Activated T-cell treated with anti-CD3 and anti-CD28 coated beads for 24 hours (primary cell): ENCODE measurements around the gene PPP1R36.
"Not testable (repeated sequence)": the region's sequence is repeated elsewhere in the genome, so short reads cannot be mapped to it uniquely, and the experiment has no call there.

Experiments
- DNase-seq: peaks from one replicate; pipeline ENCODE4 v3.0.0-alpha.2; 2020; ENCODE audit warnings: low read depth

Gene PPP1R36

GRCh38 chr14:64612021-64612380, 62.2 kb downstream of the PPP1R36 start:
- DNase-seq, result no peak

DNA sequence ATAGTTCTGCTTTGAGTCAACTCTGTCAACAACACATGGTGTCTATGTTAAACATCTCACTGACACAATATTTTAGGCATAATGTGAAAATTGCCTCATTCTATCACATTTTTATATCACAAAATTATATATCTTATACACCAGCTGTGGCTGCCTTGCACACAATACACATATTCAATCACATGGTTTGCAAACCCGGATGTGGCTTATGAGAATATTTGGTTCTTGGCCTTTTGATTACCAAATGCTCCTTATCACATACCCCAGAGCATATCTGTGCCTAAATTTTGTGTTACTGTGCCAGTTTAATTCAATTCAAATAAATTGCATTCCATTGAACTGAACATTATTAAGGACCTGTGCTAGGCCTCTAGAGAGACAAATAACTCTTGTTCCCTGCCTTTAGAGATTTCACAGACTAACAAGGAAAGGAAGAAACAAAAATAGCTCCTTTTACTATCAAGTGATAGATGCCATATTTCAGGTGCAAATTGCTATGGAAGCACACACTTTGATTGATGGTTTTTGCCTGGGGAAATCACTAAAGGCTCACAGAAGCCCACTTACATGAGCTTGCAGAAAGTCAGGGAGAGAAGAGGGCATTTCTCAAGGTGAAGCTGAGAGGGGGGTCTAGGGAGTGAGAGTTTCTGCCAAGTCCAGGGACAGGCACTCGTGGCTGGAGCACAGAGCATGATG, 63.4 kb downstream of the PPP1R36 start:
- DNase-seq, result no peak

DNA sequence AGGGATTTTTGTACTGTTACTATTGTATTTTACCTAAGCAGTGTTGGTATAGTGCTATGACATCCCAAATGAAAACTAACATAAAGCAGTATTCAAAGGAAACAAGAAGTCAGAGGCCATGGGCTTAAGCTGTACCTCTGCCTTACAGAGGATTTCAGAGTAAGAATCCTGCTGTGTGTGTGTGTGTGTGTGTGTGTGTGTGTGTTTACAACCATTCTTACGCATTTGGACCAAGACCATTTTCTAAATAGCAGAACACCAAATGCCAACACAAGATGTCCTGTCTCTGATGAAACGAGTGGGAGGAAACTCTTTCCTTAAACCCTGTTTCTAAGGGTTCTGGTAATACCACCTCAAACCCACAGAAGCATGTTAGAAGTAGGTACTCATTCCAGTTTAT, 64.4 kb downstream of the PPP1R36 start:
- DNase-seq, result no peak

DNA sequence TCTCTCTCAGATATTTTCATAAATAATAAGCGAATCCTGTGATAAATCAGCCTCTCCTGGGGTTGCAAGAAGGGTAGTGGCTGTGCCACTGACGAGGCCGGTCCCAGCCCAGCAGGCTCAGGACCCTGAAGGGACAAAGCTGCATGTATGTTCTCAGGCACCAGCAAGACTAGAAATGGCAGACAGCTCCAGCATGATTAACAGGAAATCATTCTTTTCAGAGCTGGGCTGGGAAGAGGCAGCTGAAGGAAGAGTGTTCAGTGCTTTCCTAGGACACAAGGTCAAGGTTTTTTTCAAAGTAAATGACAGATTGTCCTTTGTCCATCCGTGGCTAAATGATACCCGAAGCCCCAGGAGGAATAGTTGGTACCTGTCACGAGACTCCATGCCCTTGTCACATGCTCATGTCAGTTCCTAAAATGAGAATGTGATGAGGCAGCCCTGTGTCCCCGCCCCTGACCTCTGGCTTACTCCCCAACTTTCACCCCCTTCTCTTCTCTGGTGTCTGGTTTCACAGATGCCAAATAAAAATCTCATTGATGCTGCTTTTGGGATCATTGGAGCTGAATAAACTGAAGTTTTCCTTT, 65.1 kb downstream of the PPP1R36 start:
- no peak for DNase-seq

- DNase-seq, result not testable (repeated sequence)
These were observed 68.2 kb downstream of the PPP1R36 start for GRCh38 chr14:64617872-64618408.

DNA sequence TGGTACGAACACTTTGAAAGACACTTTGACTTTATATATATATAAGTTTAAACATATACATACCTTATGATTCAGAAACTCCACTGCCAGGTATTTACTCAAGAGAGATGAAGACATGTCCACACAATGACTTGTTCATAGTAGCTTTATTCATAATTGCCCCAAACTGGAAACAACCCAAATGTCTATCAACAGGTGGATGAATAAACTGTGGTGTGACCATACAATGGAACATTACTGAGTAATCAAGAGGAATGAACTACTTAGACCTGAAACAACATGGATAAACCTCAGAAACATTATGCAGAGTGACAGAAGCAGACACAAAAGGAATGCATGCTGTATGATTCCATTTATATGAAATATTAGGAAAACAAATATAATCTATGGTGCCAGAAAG, 71.1 kb downstream of the PPP1R36 start:
- DNase-seq, result no peak

DNA sequence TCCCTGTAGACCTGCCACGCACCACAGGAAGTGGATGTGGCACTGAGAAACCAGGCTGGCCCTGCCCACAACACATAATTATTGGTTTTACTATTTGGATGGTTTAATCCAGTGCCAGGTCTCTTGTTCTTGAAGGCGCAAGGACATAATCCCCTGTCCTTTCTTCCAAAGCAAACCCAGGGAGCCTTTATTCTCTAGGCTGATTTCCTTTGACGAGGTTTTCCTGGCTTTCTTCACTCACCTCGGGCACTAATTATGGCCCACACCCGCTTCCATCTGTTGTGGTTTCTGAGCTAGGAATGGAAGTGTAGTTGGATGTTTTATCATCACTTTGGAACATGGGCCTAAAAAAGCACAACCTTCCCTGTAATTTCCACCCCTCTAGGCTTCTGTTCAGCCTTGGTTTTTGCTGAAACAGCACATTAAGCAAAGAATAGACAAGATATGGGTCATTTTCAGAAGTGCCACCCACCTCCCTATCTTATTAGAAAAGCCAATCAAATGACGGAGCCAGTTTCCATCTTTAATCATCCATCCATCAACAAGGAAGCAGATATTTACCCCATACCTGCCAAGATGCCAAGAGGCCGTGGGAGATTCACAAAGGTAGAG, 73.9 kb downstream of the PPP1R36 start:
- DNase-seq, result no peak

- no peak for DNase-seq
These were observed 75.8 kb downstream of the PPP1R36 start for GRCh38 chr14:64625386-64626232.

DNA sequence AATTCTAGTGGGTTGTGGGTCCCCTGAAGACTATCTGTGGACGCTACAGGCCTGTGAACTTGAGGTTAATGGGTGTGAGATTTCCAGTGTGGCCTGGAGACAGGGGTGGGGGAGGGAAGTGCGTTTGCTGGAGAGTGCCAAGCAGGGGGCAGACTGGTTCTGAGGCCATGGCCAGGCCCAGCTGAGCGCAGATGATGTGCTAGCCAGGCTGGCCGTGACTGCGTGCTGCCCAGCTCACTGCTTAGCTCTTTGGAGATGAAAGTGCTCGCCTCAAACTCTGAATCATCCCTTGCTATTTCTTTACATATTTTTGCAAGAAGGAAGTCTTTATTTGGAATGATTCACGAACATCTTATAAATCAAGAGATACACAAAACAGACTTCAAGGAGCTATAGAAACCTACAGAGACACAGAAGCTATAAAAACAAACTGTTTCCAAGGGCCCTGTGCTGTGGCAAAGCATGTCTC, 79.2 kb downstream of the PPP1R36 start:
- DNase-seq, result no peak

GRCh38 chr14:64630778-64631177, 81.0 kb downstream of the PPP1R36 start:
- DNase-seq, result no peak

GRCh38 chr14:64631222-64631621, 81.5 kb downstream of the PPP1R36 start:
- not testable (repeated sequence) for DNase-seq

- no peak for DNase-seq
These were observed 82.3 kb downstream of the PPP1R36 start for GRCh38 chr14:64632056-64632455.

DNA sequence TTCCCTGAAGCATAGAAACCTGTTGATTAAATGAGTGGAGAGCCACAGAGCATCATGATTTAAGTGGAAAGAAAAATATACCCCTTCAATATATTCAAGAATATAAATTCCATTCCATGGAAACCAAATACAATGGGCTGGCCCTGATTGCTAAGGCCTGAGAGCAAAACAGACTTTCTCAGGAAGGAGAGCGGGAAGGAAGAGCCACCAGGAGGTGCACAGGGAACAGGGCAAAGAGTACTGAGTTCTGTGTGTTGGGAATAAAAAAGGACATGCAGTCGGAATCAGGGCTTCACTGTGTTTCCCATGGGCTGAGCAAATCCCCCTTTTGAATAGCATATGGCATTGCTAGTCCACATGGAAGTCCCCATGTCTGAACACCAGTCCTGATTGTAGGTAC, 84.8 kb downstream of the PPP1R36 start:
- DNase-seq, result no peak

- peak; percentile 59 for DNase-seq
These were observed 86.6 kb downstream of the PPP1R36 start for GRCh38 chr14:64636208-64636979.

GRCh38 chr14:64636980-64637429, 87.2 kb downstream of the PPP1R36 start:
- no peak for DNase-seq

DNA sequence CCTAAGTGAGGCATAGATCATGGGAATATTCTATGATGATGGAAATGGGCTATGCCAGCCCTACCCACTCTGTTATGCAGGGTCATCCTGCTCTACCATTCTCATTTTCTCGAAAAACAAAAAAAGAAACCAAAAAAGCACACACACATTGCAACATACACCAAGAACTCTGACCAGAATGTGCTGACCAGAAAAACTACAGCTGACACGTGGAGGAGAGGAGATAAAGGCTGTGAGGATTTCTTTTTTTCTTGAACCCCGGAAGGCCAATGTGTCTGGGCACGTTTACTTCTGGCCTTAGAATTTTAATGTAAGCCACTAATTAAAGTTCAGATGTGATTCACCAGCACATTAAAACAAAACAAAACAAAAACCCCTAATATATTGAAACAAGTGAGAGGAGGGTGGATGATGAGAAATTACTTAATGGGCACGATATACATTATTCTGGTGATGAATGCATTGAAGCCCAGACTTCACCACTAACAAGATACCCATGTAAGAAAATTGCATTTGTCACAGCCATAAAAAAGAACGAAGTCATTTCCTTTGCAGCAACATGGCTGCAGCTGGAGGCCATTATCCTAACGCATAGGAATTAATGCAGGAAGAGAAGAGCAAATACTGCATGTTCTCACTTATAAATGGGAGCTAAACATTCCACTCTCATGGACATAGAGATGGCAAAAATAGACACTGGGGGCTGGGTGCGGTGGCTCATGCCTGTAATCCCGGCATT, 88.1 kb downstream of the PPP1R36 start:
- DNase-seq, result no peak

- no peak for DNase-seq
These were observed 88.9 kb downstream of the PPP1R36 start for GRCh38 chr14:64638625-64639024.
